Globus pallidus (tissue), 1 donor: Measurements from ENCODE around the gene NKIRAS2.

Source experiments
- DNase-seq: peaks from one replicate; pipeline ENCODE4 v3.0.0-alpha.2; 2015; ENCODE audit warnings: low spot score

NKIRAS2 gene

DNA sequence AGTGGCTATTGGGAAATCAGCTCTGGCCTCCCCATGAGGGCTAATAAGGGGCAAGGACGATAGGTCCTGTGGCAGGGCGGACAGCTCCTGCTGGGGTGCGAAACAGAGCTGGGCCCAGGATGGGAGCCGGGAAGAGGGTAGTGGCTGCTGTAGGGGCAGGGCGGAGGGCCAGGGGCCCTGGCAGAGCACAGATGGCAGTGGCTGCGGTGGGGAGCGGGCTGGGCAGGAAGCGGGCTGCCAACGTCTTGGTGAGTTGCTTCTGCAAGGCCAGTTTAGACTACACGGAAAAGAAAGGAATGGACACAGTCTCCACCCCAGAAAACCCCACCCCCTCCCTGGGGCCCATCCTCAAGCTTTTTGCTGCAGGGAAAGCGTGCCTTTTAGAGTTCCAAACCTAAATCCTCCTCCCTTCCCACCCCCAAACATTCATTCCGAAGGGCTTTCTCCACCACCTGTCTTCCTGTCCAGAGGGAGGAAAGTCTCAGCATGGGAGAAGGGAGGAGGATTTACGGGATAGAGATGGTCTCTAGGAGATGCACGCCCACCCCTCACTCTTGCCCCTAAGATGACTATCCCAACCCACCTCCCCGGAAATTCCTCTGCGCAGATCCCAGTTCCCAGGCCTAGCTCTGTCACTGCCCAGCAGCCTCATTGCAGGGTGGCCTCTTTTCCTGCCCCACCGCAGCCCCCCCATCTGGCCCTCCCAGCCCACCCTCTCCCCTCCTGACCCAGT lies 7.1 kb downstream of the NKIRAS2 start:
- DNase-seq = no peak

- DNase-seq = no peak
These were observed 7.7 kb downstream of the NKIRAS2 start for GRCh38 chr17:42027590-42027889.

DNA sequence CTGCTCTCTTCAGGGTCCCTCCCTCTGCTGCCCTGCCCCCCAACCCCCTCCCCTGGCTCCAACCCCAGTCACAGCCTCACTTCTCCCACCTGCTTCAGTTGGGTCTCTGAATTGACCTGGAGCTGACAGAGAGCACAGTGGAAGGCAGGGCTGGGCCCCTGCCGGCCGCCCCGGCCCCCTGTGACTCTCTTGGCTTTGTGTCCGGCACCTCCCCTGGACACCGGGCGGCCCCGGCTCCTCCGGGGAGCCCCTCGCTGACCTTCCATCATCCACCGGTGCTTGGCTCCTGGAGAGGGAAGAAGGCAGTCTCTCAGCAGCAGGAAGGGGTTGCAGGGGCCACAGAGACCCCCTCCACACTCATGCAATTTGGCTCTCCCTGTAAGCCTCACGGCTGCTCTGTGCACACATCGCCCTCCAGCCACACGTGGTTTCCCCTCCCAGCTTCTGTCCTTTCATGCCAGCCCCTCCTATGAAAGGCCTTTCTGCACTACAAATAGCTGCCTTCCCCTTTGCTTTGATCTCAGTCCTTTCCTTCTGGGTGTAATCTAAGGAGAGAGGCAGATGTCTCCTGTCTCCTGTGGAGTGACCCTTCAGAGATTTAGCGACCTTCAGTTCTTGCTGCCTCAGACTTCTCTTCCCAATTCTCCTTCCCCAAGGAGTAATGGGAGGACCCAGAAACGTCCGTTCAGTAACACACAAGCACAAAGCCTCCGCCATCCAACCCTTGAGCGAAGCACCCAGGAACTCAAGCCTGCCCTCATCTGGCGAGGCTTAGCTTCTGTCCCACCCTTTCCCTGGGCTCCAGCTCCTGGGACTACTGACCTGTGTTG lies 8.3 kb downstream of the NKIRAS2 start:
- DNase-seq = no peak

DNA sequence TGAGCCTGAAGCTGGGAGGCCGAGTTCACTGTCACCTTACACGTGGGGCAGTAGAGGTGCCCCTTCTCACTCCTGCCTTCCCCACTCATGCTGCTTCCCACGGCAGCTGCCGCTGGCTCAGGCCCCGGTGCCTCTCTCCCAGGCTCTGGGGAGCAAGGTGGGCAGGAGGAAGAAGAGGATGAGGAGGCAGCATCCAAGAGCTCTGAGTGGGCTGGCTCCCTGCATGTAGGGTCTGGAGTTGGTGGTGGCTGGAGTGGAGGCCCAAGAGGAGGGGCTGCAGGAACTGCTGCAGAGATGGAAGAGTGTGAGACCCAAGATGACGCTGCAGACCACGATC lies 8.9 kb downstream of the NKIRAS2 start:
- DNase-seq = no peak

DNA sequence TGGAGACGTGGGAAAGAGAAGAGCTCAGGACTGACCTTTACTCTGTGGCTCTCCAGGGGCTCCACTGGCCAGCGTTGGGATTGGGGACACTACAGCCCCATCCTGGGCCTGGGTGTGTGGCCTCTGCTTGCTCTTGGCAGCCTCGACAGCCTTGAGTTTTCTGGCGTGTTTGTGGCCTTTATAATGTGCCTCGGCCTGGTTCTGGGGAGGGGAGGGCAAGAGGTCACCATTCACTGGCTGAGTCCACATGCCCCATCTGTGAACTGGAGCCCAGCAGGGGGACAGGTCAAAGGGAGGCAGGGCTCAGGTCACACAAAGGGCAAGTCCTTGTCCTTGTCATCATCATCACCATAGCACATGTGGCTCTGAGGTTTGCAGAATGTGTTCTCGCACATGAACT lies 11.7 kb downstream of the NKIRAS2 start:
- DNase-seq = no peak

DNA sequence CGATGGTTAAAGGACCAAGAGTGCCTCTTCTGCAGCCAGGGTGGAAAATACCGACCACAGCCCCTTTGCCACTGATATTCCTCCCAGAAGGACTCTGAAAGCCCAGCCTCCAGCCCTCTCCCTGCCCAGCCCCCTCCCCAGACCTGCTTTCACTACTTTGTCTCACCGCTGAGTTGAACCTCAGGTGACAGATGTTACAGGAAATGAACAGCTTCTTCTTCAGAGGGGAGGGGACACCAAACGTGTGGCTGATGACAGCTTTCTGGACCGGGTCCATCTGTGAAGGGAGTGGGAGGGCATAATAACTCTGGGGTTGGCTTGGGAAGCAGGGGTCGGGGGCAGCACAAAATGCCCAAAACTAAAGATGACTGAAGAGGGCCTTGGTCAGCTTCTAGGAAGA lies 14.2 kb downstream of the NKIRAS2 start:
- DNase-seq = no peak

DNA sequence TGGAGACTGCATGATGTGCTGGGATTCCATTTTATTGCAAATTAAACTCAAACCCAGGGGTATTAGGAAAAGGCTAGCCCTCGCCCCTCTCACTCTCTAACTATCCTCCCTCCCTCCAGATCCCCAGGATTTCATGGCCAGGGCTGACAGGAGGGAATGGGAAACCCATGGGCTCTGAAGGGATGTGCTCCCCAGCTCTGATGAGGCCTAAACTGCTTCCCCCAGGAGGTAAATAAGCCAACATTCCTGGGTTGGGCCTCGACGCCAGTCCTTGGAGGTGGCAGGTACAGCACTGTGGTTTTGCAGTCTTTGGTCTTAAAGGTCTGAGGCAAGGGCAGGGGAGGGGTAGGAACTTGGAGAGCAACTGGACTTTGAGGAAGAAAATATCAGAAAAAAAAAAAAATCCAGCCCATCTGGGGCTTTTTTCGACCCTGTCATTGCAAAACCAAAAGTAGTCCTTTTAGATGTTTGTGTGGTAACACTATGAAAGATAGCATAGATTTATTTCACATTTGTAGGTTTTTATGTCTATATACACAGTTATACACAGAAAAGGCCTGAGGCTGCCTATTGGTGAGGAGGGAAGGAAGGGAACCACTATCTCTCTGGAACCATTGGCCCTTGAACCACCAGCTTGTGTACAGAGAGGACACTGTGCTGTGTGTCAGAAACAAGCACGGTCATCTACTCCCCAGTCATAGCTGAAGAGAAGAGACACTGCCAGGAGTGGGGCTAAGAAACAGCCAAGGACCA lies 18.5 kb downstream of the NKIRAS2 start:
- no peak for DNase-seq

DNA sequence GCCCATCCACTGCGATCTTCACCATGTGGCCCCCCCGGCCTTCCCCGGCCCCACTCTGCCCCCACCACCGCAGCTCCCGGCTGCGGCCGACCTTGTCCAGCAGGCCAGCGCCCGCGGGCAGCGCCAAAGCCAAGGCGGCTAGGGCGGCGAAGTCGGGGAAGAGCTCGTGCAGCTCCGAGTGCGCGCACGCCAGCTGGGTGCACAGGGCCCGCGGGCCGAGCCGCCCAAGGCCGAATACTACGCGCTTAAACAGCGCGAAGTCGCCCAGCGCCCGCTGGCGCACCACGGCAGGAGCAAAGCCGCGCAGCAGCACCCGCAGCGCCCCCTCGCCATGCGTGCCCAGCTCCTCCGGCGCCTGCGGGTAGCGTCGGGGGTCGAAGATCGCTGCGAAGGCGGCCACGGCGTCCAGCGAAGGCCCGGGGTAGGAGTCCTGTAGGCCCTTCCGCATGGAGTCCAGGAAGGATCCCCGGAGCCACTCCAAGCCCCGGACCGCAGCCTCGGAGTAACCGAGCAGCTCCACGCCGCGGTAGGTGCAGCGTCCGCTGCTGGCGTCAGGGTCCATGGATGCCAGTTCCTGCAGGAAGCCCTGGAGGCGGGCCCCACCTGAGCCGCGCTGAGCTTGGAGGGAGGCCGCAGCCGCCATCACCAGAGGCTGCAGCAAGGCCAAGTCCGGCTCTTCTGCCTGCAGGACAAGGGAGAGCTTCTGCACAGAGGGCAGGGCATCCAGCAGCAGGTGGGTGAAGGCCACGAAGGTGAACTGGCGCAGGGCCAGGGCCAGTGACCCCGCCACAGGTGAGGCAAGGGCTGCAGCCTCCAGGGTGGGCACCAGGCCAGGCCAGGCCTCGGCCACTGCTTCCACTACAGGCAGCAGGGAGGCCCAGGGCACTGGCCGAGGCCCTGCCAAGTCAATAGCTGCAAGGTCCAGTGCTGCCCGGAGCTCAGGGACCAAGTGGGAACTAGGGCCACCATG lies 20.2 kb downstream of the NKIRAS2 start:
- DNase-seq = no peak

DNA sequence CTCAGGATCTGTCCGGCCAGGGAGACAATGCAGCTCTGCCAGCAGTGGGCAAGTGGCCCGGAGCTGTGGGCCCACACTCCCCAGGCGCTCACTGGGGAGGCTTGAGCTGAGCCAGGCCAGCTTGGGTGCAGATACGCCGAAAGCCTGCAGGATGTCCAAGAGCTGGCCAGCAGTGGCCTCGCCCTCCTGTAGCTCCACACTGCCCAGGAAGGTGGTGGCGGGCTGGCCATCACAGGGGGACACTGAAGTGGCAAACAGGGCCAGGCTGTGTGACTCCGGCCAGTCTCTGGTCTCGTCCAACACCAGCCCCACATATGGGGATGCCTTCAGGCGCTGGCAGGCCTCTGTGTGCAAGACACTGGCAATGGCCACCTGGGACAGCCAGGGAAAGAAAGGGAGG lies 20.9 kb downstream of the NKIRAS2 start:
- DNase-seq = no peak

DNA sequence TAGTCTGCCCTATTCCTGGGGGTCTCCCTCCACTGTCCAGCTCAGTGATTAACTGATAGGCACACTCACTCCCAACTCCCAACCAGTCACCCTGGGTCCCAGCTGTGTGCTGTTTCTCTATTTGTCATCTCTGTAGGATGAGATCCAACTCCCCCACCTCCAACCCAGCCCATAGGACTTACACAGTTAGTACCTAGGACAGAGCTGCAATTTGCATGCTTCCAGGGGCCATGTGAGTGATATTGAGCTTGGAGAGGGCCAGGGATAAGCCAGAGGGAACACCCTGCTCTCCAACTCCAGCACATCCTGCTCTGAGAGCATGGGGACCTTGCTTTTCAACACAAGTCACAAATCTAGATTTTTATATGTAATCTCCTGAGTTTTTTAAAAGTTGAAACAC lies 21.7 kb downstream of the NKIRAS2 start:
- no peak for DNase-seq

GRCh38 chr17:42042598-42043319 lies 22.9 kb downstream of the NKIRAS2 start:
- DNase-seq = no peak

DNA sequence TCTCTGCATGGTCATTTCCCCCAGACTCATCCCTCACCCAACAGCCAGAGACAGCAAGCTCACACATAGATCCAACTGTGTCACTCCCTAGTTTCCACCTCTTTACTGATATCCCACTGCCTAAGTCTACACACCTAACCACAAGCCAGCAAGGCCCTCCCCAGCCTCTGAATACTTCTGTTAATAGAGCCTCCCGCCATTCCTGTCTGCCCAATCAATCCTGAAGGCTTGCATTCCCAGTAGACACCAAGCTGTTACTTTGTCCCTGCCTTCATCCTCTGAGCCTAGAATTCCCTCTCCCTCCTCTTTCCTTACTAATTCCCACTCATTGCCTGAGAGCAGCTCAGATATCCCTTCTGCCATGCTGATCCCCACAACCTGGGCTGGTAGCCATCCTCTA lies 25.8 kb downstream of the NKIRAS2 start:
- DNase-seq = no peak

DNA sequence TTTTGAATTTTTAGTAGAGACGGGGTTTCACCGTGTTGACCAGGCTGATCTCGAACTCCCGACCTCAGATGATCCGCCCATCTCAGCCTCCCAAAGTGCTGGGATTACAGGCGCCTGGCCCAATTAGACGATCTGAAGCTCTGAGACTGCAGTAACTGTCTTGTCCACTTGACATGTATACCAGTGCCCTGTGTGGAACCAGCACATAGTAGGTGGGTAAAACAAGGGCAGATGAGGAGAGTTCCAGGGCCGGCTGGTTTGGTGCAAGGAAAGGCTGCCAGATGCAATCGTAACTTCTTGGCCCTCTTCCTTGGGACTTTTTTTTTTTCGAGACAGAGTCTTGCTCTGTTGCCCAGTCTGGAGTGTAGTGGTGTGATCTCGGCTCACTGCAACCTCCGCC lies 27.5 kb downstream of the NKIRAS2 start:
- DNase-seq = no peak

DNA sequence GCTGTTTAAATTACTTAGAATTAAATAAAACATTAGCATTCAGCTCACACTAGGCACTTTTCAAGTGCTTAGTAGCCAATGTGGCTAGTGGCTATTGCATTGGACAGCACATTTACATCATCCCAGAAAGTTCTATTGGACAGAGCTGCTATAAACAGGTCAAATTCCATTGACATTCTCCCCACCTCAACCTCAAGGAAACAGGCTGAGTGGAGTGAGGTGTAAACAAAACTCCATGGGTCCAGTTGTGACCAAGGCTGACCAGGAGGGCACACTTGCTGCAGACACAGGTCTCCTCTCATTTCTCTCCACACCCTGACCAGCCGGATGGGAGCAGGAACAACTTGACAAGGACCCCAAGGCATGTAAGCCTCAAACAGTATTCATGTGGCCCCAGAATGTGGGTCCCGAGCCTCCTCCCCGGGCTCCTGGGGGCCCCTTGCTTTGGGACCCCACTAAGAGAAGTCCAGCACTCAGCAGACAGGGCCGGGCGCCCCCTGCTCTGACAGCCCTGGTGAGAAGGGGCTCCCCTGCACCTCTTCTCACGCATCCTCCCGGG lies 30.0 kb downstream of the NKIRAS2 start:
- no peak for DNase-seq

DNA sequence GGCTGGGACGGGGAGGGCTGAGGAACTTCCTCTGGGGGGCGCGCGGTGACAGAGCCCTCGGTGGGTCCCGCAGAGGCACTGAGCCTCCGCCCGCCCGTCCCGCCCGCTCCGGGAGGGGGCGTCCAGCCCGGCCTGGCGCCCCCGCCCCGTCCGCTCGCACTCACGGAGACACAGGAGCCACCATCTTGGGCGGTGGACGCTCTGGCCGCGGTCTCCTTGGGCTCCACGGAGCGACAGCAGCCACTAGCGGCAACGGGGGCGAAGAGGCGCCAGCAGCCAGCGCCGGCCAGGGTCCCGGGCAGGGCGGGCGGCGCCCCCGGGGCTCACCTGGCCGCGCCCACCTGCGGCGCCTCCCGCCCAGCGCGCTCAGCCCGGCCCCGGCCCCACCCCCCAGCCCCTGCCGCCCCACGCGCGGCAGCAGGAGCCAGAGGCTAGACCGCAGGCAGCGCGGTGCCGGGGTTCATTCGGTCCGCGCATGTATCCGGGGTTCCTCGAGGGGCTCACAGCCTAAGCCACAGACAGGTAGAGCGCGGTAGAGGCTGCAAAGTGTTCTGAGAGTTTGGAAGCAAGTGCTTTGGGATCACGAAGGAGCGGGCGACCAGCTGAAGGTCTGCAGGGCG lies 30.6 kb downstream of the NKIRAS2 start, which contains the start of gene C17orf113:
TSS of gene C17orf113 (minus strand) at position 209 of the 620 bp plus-strand sequence. CDS start 7,225 bp downstream, outside the sequence.
- DNase-seq = peak; percentile 52

- no peak for DNase-seq
These were observed 31.1 kb downstream of the NKIRAS2 start for GRCh38 chr17:42051013-42051400.

DNA sequence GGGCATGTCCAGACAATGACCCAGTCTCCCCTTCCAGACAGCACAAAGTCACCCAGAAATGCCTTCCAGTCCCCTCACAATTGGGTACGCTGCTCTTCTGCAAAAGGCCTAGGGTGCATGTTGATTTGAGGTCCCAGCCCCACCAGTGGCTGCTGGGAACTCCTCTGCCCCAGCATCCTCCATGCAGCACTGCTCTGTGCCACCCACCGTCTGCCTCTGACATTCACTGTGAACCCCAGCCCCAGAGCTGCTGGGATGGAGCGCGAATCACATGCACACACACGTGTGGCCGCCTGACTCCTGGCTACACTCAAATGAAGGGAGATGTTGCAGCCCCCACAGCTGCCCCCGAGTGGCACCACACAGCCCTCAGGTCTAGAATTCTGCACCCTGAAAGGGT lies 31.8 kb downstream of the NKIRAS2 start:
- no peak for DNase-seq

DNA sequence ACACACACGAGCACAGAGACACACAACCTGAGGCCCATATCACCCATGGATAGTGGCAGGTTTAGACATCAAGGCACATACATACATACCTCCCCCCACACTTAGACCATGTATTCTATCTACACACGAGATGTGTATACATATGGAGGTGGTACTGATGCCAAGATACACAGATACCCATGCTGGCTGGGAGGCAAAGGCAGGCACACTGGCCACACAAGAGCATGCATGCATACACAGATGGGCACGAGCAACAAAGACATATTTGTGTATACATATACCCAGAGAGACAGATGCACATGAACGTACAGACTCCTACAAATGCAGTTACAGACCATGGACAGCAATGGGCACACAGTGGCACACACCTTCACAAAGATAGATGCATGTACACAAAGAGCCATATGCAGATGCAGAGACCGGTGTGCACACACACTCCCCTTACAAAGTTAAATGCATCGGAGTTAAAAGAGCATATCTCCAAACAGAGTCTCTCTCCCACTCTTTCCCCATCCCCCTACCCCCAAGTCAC lies 32.5 kb downstream of the NKIRAS2 start:
- DNase-seq = no peak

DNA sequence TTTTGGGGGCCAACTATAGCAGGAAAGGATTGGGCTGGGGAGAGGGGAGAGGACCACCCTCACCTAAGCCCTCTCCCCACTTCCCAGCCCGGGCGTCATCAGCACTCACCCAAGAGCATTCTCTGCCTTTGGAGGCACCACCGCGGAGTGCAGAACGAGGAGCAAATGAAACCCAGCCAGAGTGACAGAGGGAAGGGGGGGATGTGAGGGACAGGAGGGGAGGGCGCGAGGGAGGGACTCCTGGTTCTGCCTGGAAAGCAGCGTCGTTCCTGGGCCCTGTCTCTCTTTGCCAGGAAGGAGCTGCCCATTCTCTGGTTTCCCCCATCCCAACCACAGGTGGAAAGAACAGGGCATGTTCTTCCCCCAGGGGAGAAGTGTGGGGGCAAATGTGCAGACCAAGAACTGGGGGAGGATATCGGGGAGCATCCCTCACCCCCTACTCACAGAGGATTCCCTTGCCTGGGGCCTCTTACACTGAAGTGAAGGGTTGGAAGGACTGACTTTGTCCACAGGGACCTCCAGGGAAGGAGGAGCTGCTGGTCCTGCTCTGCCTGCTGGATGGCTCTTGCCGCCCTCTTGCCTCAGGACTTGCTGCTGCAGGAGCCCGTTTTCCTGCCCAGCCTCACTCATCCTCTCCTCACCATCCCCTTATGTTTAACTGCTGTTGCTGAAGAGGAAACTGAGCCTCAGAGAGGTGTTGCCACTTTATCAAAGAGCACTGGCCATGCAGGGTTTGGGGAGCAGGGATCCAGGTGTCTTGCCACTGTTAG lies 34.0 kb downstream of the NKIRAS2 start:
- no peak for DNase-seq
